ENCODE results near the gene LSAMP. TPM values are rescaled to one million over a fixed set of nuclear protein-coding genes. Genes with fewer than 3 reads are reported as not detected.

Gene LSAMP
- total RNA-seq, 1 experiment from 2014 or later, result 3.1 TPM

DNA sequence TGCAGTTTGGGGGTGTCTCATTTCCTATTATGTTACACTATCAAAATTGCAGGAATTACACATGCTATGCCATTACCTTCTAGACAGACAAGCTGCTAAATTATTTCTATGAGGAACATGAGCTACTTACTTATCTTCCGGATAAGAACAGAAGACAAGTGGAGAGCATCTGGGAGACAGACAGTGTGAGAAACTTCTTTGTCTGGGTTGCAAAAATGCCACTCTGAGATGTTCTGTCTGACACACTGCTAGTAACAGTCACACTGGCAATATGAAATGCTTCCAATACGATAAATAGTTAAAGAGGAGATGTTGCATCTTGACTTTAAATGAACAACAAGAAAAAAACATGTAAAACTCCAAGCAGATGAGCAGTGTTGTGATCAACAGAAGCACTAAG is 40.1 kb downstream of the LSAMP start:
- BruUV-seq (replicated peaks), result no TSS peak
- H3K4me1 ChIP-seq (ENCODE audit: control insufficient read depth, insufficient read depth, low read length), result no peaks in the 10 kb centered on the region
- H3K4me3 ChIP-seq (ENCODE audit: low read depth in 2 of 2, low read length in 2 of 2), result no peak overlapping the region
- POLR2A ChIA-PET, result no interaction called here
- ATAC-seq (no peak), DNase-seq (ENCODE audit: low read depth, low spot score) (no peak)
- no peaks in the 10 kb centered on the region for H3K9me3 ChIP-seq (ENCODE audit: control insufficient read depth, insufficient read depth, low read depth, low read length)
- H3K36me3 ChIP-seq (ENCODE audit: control insufficient read depth, insufficient read depth, low read length), result no peaks in the 10 kb centered on the region
- CTCF ChIA-PET, result no interaction called here
- TF ChIP-seq TCF7L2 (IDR thresholded peaks at IDR 0.05; ENCODE audit: low read depth, low read length) (no peak), POLR2AphosphoS5 (IDR thresholded peaks at IDR 0.05; ENCODE audit: low read depth, low read length) (no peak), SIN3A (IDR thresholded peaks at IDR 0.05; ENCODE audit: borderline replicate concordance, insufficient read depth, low read depth, low read length) (no peak)
- TF ChIP-seq, protein P1, sequence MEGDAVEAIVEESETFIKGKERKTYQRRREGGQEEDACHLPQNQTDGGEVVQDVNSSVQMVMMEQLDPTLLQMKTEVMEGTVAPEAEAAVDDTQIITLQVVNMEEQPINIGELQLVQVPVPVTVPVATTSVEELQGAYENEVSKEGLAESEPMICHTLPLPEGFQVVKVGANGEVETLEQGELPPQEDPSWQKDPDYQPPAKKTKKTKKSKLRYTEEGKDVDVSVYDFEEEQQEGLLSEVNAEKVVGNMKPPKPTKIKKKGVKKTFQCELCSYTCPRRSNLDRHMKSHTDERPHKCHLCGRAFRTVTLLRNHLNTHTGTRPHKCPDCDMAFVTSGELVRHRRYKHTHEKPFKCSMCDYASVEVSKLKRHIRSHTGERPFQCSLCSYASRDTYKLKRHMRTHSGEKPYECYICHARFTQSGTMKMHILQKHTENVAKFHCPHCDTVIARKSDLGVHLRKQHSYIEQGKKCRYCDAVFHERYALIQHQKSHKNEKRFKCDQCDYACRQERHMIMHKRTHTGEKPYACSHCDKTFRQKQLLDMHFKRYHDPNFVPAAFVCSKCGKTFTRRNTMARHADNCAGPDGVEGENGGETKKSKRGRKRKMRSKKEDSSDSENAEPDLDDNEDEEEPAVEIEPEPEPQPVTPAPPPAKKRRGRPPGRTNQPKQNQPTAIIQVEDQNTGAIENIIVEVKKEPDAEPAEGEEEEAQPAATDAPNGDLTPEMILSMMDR (IDR thresholded peaks at IDR 0.05), result no peak
- TF ChIP-seq, protein P2, sequence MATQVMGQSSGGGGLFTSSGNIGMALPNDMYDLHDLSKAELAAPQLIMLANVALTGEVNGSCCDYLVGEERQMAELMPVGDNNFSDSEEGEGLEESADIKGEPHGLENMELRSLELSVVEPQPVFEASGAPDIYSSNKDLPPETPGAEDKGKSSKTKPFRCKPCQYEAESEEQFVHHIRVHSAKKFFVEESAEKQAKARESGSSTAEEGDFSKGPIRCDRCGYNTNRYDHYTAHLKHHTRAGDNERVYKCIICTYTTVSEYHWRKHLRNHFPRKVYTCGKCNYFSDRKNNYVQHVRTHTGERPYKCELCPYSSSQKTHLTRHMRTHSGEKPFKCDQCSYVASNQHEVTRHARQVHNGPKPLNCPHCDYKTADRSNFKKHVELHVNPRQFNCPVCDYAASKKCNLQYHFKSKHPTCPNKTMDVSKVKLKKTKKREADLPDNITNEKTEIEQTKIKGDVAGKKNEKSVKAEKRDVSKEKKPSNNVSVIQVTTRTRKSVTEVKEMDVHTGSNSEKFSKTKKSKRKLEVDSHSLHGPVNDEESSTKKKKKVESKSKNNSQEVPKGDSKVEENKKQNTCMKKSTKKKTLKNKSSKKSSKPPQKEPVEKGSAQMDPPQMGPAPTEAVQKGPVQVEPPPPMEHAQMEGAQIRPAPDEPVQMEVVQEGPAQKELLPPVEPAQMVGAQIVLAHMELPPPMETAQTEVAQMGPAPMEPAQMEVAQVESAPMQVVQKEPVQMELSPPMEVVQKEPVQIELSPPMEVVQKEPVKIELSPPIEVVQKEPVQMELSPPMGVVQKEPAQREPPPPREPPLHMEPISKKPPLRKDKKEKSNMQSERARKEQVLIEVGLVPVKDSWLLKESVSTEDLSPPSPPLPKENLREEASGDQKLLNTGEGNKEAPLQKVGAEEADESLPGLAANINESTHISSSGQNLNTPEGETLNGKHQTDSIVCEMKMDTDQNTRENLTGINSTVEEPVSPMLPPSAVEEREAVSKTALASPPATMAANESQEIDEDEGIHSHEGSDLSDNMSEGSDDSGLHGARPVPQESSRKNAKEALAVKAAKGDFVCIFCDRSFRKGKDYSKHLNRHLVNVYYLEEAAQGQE (IDR thresholded peaks at IDR 0.05; ENCODE audit: insufficient read depth in 1 of 2, low read depth in 2 of 2, low read length in 1 of 2), result no peak
- no peaks in the 10 kb centered on the region for H3K27me3 ChIP-seq (ENCODE audit: control insufficient read depth, insufficient read depth, low read length)
- no peak overlapping the region for H3K27ac ChIP-seq (ENCODE audit: low read length)
- in situ Hi-C loops (cut with HindIII; ENCODE audit: low pct_unique_long_range_greater_than_20kb, low sequenced_read_pairs), result no loop called here
- intact Hi-C loops (cut with micrococcal nuclease; ENCODE audit: unreplicated experiment), result no loop called here

DNA sequence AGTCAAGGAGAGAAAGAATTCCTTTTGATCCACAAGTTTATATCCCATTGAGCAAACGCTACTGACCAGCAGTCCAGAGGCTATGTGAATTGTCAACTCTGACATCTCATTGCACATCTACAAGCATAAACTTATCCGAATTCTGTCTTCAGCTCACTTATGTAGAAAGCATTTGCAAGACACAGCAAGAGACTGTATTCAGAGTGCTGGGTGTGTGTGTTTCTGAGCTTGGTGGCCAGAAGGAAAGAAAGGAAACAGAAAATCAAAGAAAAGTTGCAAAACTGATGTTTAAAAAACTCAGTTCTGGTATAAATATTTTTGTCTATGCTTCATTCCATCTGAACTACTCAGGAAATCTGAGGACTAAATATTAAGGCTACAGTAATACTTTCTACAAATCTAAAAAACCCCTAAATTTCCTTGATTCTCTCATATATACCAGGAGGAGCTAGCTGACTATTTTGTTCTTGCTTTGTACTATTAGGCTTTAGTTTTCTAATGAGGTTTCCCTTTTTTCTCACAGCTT is 45.5 kb downstream of the LSAMP start:
- no peak for DNase-seq (ENCODE audit: low read depth, low spot score)
- H3K4me3 ChIP-seq (ENCODE audit: low read depth in 2 of 2, low read length in 2 of 2), result no peak overlapping the region
- ChIA-PET POLR2A (no interaction called here), CTCF (no interaction called here)
- in situ Hi-C loops (cut with HindIII; ENCODE audit: low pct_unique_long_range_greater_than_20kb, low sequenced_read_pairs) (no loop called here), intact Hi-C loops (cut with micrococcal nuclease; ENCODE audit: unreplicated experiment) (no loop called here)
- TF ChIP-seq, protein P2 (IDR thresholded peaks at IDR 0.05; ENCODE audit: insufficient read depth in 1 of 2, low read depth in 2 of 2, low read length in 1 of 2), result no peak
- TF ChIP-seq SIN3A (IDR thresholded peaks at IDR 0.05; ENCODE audit: borderline replicate concordance, insufficient read depth, low read depth, low read length) (no peak), TCF7L2 (IDR thresholded peaks at IDR 0.05; ENCODE audit: low read depth, low read length) (no peak), POLR2AphosphoS5 (IDR thresholded peaks at IDR 0.05; ENCODE audit: low read depth, low read length) (no peak)
- TF ChIP-seq, protein P1 (IDR thresholded peaks at IDR 0.05), result no peak
- no peak overlapping the region for H3K27ac ChIP-seq (ENCODE audit: low read length)
- no peaks in the 10 kb centered on the region for H3K9me3 ChIP-seq (ENCODE audit: control insufficient read depth, insufficient read depth, low read depth, low read length)
- H3K4me1 ChIP-seq (ENCODE audit: control insufficient read depth, insufficient read depth, low read length), result no peaks in the 10 kb centered on the region
- BruUV-seq (replicated peaks), result no TSS peak
- H3K36me3 ChIP-seq (ENCODE audit: control insufficient read depth, insufficient read depth, low read length), result no peaks in the 10 kb centered on the region
- ATAC-seq, result no peak
- H3K27me3 ChIP-seq (ENCODE audit: control insufficient read depth, insufficient read depth, low read length), result no peaks in the 10 kb centered on the region
